CD4-positive, alpha-beta T cell treated with Interleukin-10 for 1 hour (primary cell): ENCODE data around the gene NPB.
A peak's percentile ranks its signal among the peaks of the same experiment; 100 is the strongest.

Source experiments
- DNase-seq: peaks from one replicate; pipeline ENCODE4 v3.0.0-alpha.2; 2020

Gene NPB

GRCh38 chr17:81927653-81928543, 25.9 kb downstream of the NPB start, which contains the start of gene MAFG:
TSS of gene MAFG (minus strand) at chr17:81927735. CDS start at chr17:81923185, 4,550 bp downstream.
- peak; percentile 91 for DNase-seq

GRCh38 chr17:81928544-81929252, 26.7 kb downstream of the NPB start:
- no peak for DNase-seq

DNA sequence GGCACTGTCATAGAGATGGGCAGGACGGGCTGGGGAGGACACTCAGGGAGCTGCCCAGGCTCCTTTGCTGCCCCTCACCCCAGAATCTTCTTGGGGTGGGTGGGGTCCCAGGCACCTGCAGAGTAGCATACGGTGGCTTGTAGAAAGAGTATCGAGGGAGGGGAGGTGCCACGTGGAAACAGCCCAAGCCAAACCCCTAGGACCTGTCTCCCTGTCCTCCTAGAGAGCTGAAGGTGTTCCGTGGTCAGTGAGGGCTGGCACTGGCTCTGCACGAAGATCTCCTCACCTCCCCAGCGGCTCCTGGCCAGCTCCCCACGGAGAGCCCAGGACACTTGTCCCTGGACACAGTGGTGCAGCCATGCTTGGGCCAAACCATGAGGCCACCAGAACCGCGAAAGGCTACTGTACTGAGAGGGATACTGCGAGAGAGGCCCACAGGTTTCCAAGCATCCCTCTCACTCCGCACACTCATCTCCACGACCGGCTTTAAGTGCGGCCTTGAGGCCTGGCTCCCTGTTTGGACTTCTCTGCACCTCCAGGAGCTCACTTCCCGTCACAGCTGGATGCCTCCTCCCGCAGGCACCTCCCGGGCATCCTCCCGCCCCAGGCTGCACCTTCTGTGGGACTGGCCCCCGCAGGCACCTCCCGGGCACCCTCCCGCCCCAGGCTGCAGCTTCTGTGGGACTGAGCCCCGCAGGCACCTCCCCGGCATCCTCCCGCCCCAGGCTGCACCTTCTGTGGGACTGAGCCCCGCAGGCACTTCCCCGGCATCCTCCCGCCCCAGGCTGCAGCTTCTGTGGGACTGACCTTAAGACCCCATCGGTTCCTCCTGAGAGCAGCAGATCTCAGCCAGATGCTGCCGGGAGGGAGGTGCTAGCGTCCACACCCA, 27.5 kb downstream of the NPB start:
- no peak for DNase-seq

GRCh38 chr17:81930142-81931125, 28.4 kb downstream of the NPB start:
- DNase-seq = no peak

DNA sequence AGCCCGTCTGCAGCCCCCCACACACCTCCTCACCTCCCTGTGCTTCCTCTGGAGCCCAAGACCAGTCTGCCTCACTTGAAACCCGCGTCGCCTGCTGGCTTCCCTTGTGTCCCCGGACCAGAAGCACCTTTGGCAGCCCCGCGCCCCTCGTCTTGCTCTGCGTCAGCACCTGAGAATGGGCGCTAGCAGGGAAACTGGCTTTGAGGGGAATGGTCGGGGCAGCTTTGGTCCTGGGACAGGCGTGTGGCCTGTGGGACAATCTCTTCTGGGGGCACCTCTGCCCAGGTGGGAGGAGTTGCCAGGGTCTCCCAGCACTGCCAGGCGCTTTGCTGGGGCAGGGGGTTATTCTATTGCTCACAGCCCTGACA, 29.1 kb downstream of the NPB start:
- no peak for DNase-seq

DNA sequence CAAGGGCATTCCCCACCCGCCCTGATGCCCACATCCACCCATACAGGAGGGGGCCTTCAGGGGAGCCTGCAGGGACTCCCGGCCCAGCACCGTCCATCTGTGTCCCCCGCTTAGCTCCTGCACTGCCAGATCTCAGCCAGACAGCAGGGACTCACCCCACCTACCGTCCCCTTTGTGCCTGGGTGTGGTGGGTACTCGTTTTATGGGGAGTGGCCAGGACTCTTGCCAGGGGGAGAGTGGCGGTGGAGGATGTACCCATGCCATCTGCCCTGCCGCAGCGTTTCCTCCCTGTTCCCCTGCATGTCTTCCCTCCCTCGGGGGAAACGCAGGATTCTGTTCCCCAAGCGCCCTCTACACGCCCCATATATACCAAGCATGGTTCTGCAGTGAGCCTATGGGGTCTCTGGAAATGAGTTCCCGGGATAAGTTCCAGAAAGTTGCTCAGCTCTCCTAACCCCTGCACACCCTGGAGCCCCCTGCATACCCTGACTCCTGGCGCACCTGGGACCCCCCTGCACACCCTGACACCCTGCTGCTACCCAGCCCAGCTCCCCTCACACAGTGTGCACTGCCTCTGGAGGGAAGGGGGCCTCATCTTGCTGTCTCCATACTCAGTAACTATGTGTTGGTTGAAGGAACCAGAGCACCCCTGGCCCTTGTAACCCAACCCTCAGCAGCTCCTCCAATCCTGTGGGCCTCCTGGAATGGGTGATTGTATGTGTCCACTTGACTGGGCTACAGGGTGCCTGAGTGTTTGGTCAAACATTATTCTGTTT, 29.7 kb downstream of the NPB start:
- DNase-seq = no peak

GRCh38 chr17:81932333-81932983, 30.4 kb downstream of the NPB start:
- no peak for DNase-seq

DNA sequence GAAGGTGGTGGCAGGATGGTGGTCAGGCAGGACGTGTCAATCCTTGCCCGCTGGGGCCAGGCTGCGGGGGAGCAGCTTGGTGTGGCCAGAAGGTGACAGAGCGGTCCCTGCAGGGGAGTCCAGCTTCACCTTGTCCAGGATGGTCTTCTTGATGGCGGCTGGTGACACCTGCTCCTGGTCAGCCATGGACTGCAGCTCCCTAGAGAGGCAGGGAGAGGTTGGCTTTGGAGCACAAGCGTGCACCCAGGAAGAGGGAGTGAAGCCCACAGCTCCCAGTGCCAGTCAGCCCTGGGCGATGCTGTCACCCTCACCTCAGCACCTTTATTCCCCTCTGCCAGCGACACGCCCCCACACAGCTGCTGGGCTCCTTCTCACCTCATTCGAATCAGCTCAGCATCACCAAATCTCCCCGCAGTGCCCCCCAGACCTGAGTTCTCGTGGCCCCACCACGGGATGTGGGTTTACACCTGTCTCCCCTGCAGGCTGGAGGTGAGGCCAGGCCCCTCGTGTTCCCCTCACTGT, 31.2 kb downstream of the NPB start:
- no peak for DNase-seq

DNA sequence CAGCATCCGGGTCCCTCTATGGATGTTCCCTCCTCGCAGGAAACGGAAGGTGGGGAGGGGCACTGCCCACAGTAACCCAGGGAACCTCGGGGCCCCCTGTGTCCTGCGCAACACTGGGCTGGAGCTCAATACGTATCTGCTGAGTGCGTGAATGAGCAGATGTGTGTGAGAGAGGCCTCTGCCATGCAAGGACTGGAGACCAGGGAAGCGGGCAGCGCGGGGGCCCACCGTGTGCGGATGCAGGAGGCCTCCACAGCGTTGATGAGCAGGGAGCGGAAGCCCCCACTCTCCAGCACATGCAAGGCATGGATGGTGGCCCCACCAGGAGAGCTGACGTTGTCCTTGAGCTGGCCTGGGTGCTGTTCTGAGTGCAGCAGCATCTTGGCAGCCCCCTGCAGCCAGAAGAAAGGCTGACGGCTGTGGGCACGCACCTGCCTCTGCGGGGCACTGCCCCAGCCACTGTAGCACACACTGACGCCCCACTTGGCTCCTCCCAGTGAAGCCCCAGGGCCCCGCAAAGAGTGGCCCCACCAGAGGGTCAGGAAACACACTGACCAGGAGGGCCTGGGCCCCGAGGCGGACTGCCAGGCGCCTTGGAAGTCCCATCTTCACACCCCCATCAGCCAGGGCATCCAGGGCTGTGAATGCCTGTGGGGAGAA, 32.2 kb downstream of the NPB start:
- no peak for DNase-seq

DNA sequence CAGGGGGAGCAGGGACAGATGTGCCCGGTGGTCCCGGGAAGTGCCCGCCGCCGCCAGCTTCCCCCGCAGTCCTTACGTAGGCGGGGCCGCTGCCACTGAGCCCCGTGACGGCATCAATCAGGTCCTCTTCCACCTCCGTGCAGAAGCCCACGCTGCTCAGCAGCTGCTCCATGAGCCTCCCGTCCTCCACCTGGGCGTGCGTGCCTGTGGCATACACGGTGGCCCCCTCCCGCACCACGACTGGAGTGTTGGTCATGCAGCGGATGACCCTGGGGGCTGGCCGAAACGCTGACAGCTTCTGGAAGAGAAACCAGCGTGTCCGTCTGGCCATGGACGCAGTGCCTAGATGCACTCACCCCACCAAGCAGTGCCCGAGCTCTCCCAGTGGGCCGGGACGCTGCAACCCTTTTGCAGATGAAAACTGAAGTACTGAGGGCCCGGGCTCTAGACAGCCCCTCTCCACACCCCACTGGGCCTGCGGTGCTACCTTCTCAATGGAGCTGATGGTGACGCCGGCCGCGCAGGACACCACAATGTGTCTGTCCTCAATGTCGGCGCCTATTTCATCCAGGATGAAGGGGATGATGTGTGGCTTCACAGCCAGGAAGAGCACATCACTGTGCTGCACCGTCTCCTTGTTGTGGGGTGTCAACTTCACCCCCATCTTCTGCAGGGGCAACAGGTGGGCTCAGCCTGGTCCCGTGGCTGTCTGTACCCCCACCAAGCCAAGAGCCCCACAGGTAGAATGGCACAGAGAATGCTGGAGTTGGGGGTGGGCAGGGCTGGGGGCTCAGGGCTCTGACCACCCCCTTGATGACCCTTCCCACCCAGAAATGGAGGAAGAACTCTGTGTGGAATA, 33.0 kb downstream of the NPB start:
- no peak for DNase-seq

DNA sequence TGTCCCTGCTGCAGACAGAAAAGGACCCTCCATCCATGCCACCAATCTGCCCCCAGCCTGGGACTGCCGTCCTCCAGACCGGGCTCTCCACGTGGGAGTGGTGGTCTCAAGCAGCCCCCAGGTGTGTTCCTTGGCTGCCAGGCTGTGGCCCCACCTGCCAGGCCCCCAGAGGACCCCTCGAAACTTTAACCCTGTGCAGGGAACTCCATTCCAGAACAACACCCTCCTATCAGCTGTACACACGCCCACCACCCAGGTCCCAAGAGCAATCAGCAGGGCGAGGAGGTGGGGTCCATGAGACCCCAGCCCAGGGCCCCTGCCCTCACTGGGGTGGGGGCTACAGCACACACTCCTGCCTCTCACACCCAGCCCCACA, 33.7 kb downstream of the NPB start:
- DNase-seq = no peak

DNA sequence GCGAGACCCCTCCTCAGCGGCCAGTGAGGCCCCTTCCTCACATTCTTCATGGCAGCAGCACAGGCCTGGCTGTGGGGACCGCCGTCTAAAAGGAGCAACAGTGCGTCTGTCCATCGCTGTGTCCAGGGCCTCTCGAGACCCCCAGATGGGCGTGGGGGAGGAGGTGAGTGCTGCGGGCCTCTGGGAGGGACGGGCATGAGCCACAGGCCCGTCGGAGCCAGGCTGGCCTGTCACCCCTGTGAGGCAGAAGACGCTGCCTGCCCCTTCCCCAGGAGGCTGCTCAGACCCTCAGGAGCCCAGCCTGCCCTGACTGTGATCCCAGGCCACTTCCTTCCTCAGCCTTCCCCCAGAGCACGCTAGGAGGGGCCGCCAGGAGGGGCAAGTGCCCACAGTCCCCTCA, 37.2 kb downstream of the NPB start:
- no peak for DNase-seq

DNA sequence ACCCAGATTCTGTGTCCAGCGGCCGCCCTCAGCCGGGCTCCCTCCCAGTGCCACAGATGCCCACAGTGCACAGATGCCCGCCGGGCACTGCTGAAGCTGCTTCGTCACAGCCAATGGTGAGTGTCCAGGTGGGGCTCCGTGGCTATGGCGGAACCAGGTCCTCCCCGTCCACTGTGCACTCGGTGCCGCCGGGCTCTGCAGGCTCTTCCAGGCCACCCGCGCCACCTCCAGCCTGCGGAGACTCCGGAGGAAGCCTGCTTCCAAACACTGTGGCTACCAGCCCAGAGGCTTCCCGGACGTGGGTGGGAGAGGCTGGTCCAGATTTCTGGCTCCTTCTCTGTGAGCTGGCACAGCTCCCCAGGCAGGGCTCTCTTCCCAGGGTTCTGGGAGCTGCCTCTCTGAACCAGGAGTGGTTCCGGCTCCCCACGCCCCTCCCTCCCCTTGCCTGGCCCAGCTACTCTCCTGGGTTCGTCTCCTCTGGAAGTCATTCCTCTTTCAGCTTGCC, 37.9 kb downstream of the NPB start:
- DNase-seq = no peak

DNA sequence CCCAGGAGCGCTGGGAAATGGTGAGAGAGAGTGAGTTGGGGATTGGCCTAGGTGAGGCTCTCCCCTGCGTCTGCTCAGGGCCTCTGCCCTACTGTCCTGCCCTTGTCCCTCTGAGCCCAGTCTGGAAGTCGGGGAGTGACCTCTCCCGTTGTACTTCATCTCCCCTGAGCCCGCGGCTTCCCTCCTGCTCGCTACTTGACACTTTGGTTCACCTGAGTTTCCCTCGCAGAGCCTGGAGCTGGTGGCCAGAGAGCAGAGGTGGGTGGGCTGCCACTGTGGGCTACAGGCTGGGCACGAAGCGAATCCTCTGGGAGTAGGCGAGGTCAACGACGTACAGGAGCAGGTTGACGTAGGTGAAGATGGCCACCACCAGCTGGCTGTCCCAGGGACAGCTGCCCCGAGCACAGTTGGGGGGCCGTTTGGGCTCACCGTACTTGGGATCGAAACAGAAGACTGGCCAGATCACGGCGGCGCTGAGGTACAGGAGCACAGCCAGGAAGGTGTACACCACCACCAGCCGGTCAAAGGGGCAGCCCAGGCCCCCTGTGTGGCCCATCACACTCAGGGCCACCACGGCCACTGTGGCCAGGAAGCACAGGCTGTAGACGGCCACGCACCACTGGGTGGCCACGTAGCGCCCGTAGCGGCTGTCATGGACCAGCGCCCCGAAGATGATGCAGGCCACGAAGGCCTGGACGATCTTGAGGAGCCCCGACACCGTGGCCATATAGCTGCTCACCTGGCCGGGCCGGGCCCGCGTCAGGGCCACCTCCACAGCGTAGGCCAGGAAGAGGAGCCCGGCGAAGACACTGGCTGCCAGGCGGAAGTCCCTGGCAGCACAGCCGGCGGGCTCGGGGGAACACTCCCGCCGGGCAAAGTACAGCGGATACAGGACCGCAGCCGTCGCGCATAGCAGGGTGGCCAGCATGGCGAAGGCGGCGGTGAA, 38.8 kb downstream of the NPB start:
- DNase-seq = no peak

- no peak for DNase-seq
Observed at GRCh38 chr17:81941484-81942166, 39.6 kb downstream of the NPB start.

DNA sequence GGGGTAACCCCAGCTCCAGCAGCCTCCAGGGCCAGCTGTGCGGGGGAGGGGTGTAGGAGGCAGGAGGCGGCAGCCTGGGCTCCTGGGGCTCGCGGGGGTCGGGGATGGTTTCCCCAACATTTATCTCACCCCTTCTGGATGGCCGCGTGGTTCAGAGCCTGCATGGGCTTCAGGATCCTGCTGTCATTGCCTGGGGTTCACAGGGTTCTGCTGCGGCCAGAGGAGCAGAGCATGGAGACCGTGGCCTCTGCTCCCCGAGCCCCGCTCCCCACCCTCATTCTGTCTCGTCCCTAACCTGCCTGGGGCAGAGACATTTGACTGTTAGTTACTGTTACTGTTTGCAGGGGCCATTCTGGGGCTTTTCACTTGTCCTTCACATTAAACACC, 40.1 kb downstream of the NPB start:
- DNase-seq = no peak

GRCh38 chr17:81944858-81945257, 42.8 kb downstream of the NPB start:
- DNase-seq = no peak
